Measurements from ENCODE around the gene PTEN.

GRCh38 chr10:87979847-87980246 is 116.4 kb downstream of the PTEN start:
- TF ChIP-seq CTCF (IDR thresholded peaks at IDR 0.05; ENCODE audit: low read length) = no peak
- no peak for TF ChIP-seq EZH2phosphoT487 (IDR thresholded peaks at IDR 0.05; ENCODE audit: low read length)
